IMR-90 (cell line): ENCODE measurements around the gene ESPL1. TPM values are rescaled to one million over a fixed set of nuclear protein-coding genes. Genes with fewer than 3 reads are reported as not detected.

Experiments used
- ATAC-seq: fragments of 200-7000 bp; cut with Tn5 transposase; 2 replicates; pipeline ENCODE4 v1.9.1; 2020; ENCODE audit warnings: low read depth, mild to moderate bottlenecking, moderate library complexity
- BruUV-seq: library from RNA; stranded (reverse); fragments of 400-500 nt; replicated peaks from 2 replicates; lab custom pipeline; 2021; lab: Mats Ljungman, UMichigan
- CTCF ChIA-PET: fragments of 300-600 bp; formaldehyde crosslinking; extraction: SDS; loops from one replicate; lab custom pipeline; 2021; ENCODE audit warnings: antibody characterized with exemption; lab: Yijun Ruan, JAX
- POLR2A ChIA-PET: fragments of 300-600 bp; sonication (Branson Sonifier 250); formaldehyde crosslinking; loops from one replicate; lab custom pipeline; 2022; ENCODE audit warnings: antibody characterized with exemption; ENCODE audit not compliant: unreplicated experiment; lab: Charles Lee
- DNase-seq: peaks from one replicate; pipeline ENCODE4 v3.0.0; 2013
- H2AFZ ChIP-seq: replicated peaks from 2 replicates; pipeline ENCODE3; 2013; ENCODE audit warnings: low read length, mild to moderate bottlenecking; ENCODE audit not compliant: poor library complexity
- H2AK5ac ChIP-seq: 2 replicates; pipeline ENCODE4 v1.6.1; 2013; ENCODE audit warnings: low read depth, low read length, inconsistent platforms
- H2AK9ac ChIP-seq: replicated peaks from 2 replicates; pipeline ENCODE3; 2013; ENCODE audit warnings: mild to moderate bottlenecking, low read depth, low read length, moderate library complexity; ENCODE audit not compliant: poor library complexity
- H2BK120ac ChIP-seq: 2 replicates; pipeline ENCODE4 v1.6.1; 2013; ENCODE audit warnings: low read depth, low read length, inconsistent platforms
- H2BK15ac ChIP-seq: 3 replicates; pipeline ENCODE4 v1.6.1; 2013; ENCODE audit warnings: low read depth, low read length, inconsistent platforms
- H2BK20ac ChIP-seq: 2 replicates; pipeline ENCODE4 v1.6.1; 2013; ENCODE audit warnings: low read depth, mild to moderate bottlenecking, inconsistent platforms, low read length, moderate library complexity
- H2BK5ac ChIP-seq: 2 replicates; pipeline ENCODE4 v1.6.1; 2013; ENCODE audit warnings: mild to moderate bottlenecking, low read depth, low read length, inconsistent platforms; ENCODE audit not compliant: poor library complexity, severe bottlenecking
- H3K14ac ChIP-seq: replicated peaks from 2 replicates; pipeline ENCODE4 v1.6.1; 2013; ENCODE audit warnings: low read depth, low read length, inconsistent platforms
- H3K18ac ChIP-seq: 2 replicates; pipeline ENCODE4 v1.6.1; 2013; ENCODE audit warnings: low read depth, low read length, control low read depth
- H3K23ac ChIP-seq: 2 replicates; pipeline ENCODE4 v1.6.1; 2013; ENCODE audit warnings: low read depth, low read length, inconsistent platforms
- H3K27ac ChIP-seq: 2 replicates; pipeline ENCODE4 v1.5.1; 2013; ENCODE audit warnings: mild to moderate bottlenecking, control low read depth, low read length; ENCODE audit not compliant: insufficient read depth
- H3K27me3 ChIP-seq: 2 replicates; pipeline ENCODE4 v1.6.1; 2013; ENCODE audit warnings: low read length; ENCODE audit not compliant: control insufficient read depth, insufficient read depth
- H3K36me3 ChIP-seq: 2 replicates; pipeline ENCODE4 v1.6.1; 2013; ENCODE audit warnings: low read length, mixed read lengths; ENCODE audit not compliant: control insufficient read depth, insufficient read depth
- H3K4ac ChIP-seq: 2 replicates; pipeline ENCODE4 v1.6.1; 2013; ENCODE audit warnings: low read depth, low read length, inconsistent platforms
- H3K4me1 ChIP-seq: 2 replicates; pipeline ENCODE4 v1.6.1; 2013; ENCODE audit warnings: low read length, mixed read lengths; ENCODE audit not compliant: control insufficient read depth, insufficient read depth
- H3K4me2 ChIP-seq: 2 replicates; pipeline ENCODE4 v1.6.1; 2013; ENCODE audit warnings: low read depth, mild to moderate bottlenecking, control low read depth, low read length, moderate library complexity
- H3K4me3 ChIP-seq: 2 replicates; pipeline ENCODE4 v1.5.1; 2013; ENCODE audit warnings: low read depth, mild to moderate bottlenecking, control low read depth, low read length, moderate library complexity; ENCODE audit not compliant: insufficient read depth
- H3K56ac ChIP-seq: 2 replicates; pipeline ENCODE4 v1.6.1; 2013; ENCODE audit warnings: low read length, inconsistent platforms; ENCODE audit not compliant: insufficient read depth; ENCODE audit errors: extremely low read depth
- H3K79me1 ChIP-seq, 2 experiments: 2 replicates each; pipeline ENCODE4 v1.6.1; 2013; ENCODE audit warnings: low read length in 2 of 2, inconsistent platforms in 1 of 2, low read depth in 1 of 2
- H3K9ac ChIP-seq: 2 replicates; pipeline ENCODE4 v1.6.1; 2013; ENCODE audit warnings: low read depth, low read length, control low read depth
- H3K9me1 ChIP-seq: 2 replicates; pipeline ENCODE4 v1.6.1; 2013; ENCODE audit warnings: low read length, inconsistent platforms; ENCODE audit not compliant: insufficient read depth
- H3K9me3 ChIP-seq: 2 replicates; pipeline ENCODE4 v1.6.1; 2013; ENCODE audit warnings: low read length; ENCODE audit not compliant: control insufficient read depth, insufficient read depth
- H4K20me1 ChIP-seq: 2 replicates; pipeline ENCODE4 v1.6.1; 2013; ENCODE audit warnings: low read length, inconsistent platforms; ENCODE audit not compliant: insufficient read depth
- H4K5ac ChIP-seq: 2 replicates; pipeline ENCODE4 v1.6.1; 2013; ENCODE audit warnings: mild to moderate bottlenecking, low read depth, low read length, control low read depth
- H4K8ac ChIP-seq, 2 experiments: 2 replicates each; pipeline ENCODE4 v1.6.1; 2013; ENCODE audit warnings: low read depth in 2 of 2, low read length in 2 of 2, control low read depth in 1 of 2, inconsistent platforms in 1 of 2
- H4K91ac ChIP-seq: 2 replicates; pipeline ENCODE4 v1.6.1; 2013; ENCODE audit warnings: low read depth, low read length, inconsistent platforms; ENCODE audit not compliant: insufficient read depth
- BHLHE40 ChIP-seq: fragments of 150-350 bp; IDR thresholded peaks from 2 replicates; pipeline ENCODE4 v1.6.1; 2016; ENCODE audit warnings: mild to moderate bottlenecking, low read depth, low read length
- CHD1 ChIP-seq: IDR thresholded peaks from 2 replicates; pipeline ENCODE4 v1.6.1; 2012; ENCODE audit warnings: low read depth, low read length, improper control_type of control experiment
- FOS ChIP-seq: fragments of 150-350 bp; IDR thresholded peaks from 2 replicates; pipeline ENCODE4 v1.6.1; 2016; ENCODE audit warnings: low read depth, low read length
- MAFK ChIP-seq: IDR thresholded peaks from 2 replicates; pipeline ENCODE4 v1.6.1; 2012; ENCODE audit warnings: low read depth, low read length, improper control_type of control experiment
- MAZ ChIP-seq: IDR thresholded peaks from 2 replicates; pipeline ENCODE4 v1.6.1; 2012; ENCODE audit warnings: low read depth, mild to moderate bottlenecking, low read length, improper control_type of control experiment, moderate library complexity, borderline replicate concordance
- MXI1 ChIP-seq: IDR thresholded peaks from 2 replicates; pipeline ENCODE4 v1.6.1; 2012; ENCODE audit warnings: low read depth, mild to moderate bottlenecking, low read length, moderate library complexity, borderline replicate concordance
- POLR2A ChIP-seq: IDR thresholded peaks from 2 replicates; pipeline ENCODE4 v1.6.1; 2012; ENCODE audit warnings: mild to moderate bottlenecking, low read depth, low read length
- RCOR1 ChIP-seq: IDR thresholded peaks from 2 replicates; pipeline ENCODE4 v1.6.1; 2012; ENCODE audit warnings: mild to moderate bottlenecking, low read length, improper control_type of control experiment; ENCODE audit not compliant: insufficient replicate concordance
- WGBS, 2 experiments: methylation state at CpG; one replicate each; pipeline versions ENCODE4 v1.1.5 to v1.1.7; 2013; ENCODE audit warnings: missing lambda C conversion rate in 2 of 2; ENCODE audit not compliant: insufficient read length in 1 of 2; ENCODE audit errors: extremely low coverage in 2 of 2; 5-methylcytosine and 5-hydroxymethylcytosine counted together
- dilution Hi-C: fragments of 300-500 bp; cut with HindIII; formaldehyde crosslinking; loops from one replicate; pipeline ENCODE4 v1.14.3; 2018; ENCODE audit warnings: low sequenced_read_pairs; ENCODE audit not compliant: unreplicated experiment
- in situ Hi-C: fragments of 300-500 bp; cut with MboI; formaldehyde crosslinking; loops from 3 replicates; pipeline ENCODE4 v1.14.3; 2019; ENCODE audit warnings: low sequenced_read_pairs, inconsistent platforms, mixed read lengths
- intact Hi-C: fragments of 100-400 bp; cut with micrococcal nuclease; formaldehyde crosslinking; loops from 2 replicates; pipeline ENCODE4 v1.10.0; 2022
- polyA plus RNA-seq, 3 experiments: library from polyadenylated mRNA; depleted of rRNA; stranded (reverse); fragments of >200 nt; gene quantifications; 2 replicates each; pipeline ENCODE4 v1.2.3, GENCODE V29; 2012; ENCODE audit warnings: low replicate concordance in 1 of 3
- total RNA-seq: library from RNA; depleted of rRNA; stranded (reverse); fragments of >200 nt; gene quantifications from 2 replicates; pipeline ENCODE4 v1.2.3, GENCODE V29; 2012
- TF ChIP-seq, protein P1 (sequence below): fragments of 150-350 bp; IDR thresholded peaks from 2 replicates; pipeline ENCODE4 v1.6.1; 2017; ENCODE audit warnings: mild to moderate bottlenecking, antibody characterized with exemption, low read length, low read depth

The ESPL1 gene
- total and polyA plus RNA-seq, 2 of the 4 experiments (the other 2 are of a cell fraction) = 6.5 to 9.2 TPM

DNA sequence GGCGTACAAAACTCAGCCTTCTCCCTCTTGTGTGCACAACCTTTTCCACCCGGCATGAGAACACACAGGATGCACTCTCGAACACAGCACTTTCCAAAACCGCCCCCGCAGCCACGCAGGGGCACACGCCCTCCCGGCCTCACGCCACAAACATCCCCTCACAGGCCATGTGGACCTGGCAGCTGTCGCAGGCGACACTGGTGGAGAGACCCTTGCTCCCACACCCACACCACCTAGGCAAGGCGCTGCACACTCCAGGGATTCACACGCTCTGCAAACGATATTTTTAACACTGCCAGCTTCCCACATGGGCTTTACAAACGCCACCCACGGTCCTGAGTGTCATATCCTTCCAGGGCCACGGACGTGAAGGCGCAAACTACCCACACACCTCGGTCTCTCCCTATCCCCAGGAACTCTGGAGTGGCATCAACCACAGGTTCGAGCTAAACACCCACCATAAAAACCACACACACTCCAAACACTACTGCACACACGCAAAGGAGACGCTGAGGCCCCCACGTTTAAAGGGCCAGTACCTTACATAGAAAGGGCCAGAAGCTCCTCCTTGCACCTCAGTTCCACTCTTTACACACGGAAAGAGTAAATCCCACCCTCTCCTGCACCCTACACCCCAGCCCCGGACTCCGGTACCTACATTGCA, 48.7 kb upstream of the ESPL1 start:
- 1% methylated on average over 16 of the region's 27 CpGs; no CpG with 5 or more reads in 1 of the 2 experiments for WGBS, 2 experiments
- Histone ChIP-seq H3K9me1 (peaks cover 27% of the 10 kb centered on the region), H3K4me1 (peaks cover 41% of the 10 kb centered on the region), H3K23ac (peak overlapping the region; percentile 92), H3K9me3 (no peaks in the 10 kb centered on the region), H4K8ac (peak overlapping the region; percentile 24 to 80; a peak in 2 of 4 replicates), H3K14ac (peak overlapping the region; percentile 75), H2AK5ac (peak overlapping the region; percentile 32), H3K18ac (peak overlapping the region; percentile 54), H3K4me3 (peak overlapping the region; percentile 53), H3K9ac (peak overlapping the region; percentile 75), H4K5ac (peak overlapping the region; percentile 28; the same call in 1 of the 2 replicates), H3K56ac (peak overlapping the region; percentile 78), H4K20me1 (peaks cover 12% of the 10 kb centered on the region), H4K91ac (peak overlapping the region; percentile 89), H3K36me3 (peaks cover 7% of the 10 kb centered on the region), H3K4me2 (peak overlapping the region; percentile 94), H3K4ac (peak overlapping the region; percentile 87), H2AFZ (peak overlapping the region; percentile 83), H3K27me3 (no peaks in the 10 kb centered on the region), H2BK120ac (peak overlapping the region; percentile 50), H3K27ac (peak overlapping the region; percentile 67), H2BK15ac (peak overlapping the region; percentile 21; the same call in 2 of the 3 replicates), H3K79me1 (peaks cover 30 to 79% of the 10 kb centered on the region in 2 experiments), H2BK20ac (no peak overlapping the region), H2AK9ac (peak overlapping the region; percentile 95), H2BK5ac (peak overlapping the region; percentile 81)
- no TSS peak for BruUV-seq
- TF ChIP-seq MAFK (no peak), POLR2A (0 out of 2 replicates have a peak, but pooled peaks have one; percentile 34), RCOR1 (no peak), CHD1 (no peak), FOS (no peak), MXI1 (peak; percentile 75; the same call in 1 of the 2 replicates), BHLHE40 (0 out of 2 replicates have a peak, but pooled peaks have one; percentile 3), MAZ (no peak)
- TF ChIP-seq, protein P1, sequence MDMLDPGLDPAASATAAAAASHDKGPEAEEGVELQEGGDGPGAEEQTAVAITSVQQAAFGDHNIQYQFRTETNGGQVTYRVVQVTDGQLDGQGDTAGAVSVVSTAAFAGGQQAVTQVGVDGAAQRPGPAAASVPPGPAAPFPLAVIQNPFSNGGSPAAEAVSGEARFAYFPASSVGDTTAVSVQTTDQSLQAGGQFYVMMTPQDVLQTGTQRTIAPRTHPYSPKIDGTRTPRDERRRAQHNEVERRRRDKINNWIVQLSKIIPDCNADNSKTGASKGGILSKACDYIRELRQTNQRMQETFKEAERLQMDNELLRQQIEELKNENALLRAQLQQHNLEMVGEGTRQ = no peak
- DNase-seq (peak; percentile 66), ATAC-seq (peak; percentile 2; the same call in 1 of the 2 replicates)
- ChIA-PET POLR2A (interaction anchor here (0.5 kb wide), 1 partner anchor 30 kb away, joined by 7 read pairs; no protein-coding TSS in a partner anchor), CTCF (interaction anchor here (0.6 to 1.0 kb wide), 4 partner anchors 18 to 813 kb away, joined by 3 to 4 read pairs (median 4); no protein-coding TSS in a partner anchor)
- intact Hi-C loops = loop anchor here (10.0 kb wide), 1 partner anchor 105 kb away; the partner anchor contains the start of gene AAAS
- in situ Hi-C loops = loop anchor here (10.0 kb wide), 1 partner anchor 295 kb away; no protein-coding TSS in a partner anchor
- dilution Hi-C loops = no loop called here
